Activated naive CD8-positive, alpha-beta T cell treated with anti-CD3 and anti-CD28 coated beads, Interleukin-2, amount 10 ng/mL, durations not matched to agents 7 days and 5 days (primary cell): ENCODE data around the gene EHD4. TPM values are rescaled to one million over a fixed set of nuclear protein-coding genes. Genes with fewer than 3 reads are reported as not detected.

Experiments
- ATAC-seq: fragments of 150-1000 bp; cut with Tn5 transposase; one replicate; pipeline ENCODE4 v1.10.0; 2021; ENCODE audit warnings: low read depth, moderate library complexity
- POLR2A ChIA-PET: fragments of 350-600 bp; sonication (Branson Sonifier 250); formaldehyde crosslinking; loops from one replicate; lab custom pipeline; 2021; ENCODE audit warnings: antibody characterized with exemption; lab: Charles Lee
- DNase-seq: peaks from one replicate; pipeline ENCODE4 v3.0.0; 2021
- H3K27ac Mint-ChIP-seq: one replicate; pipeline ENCODE4 v1.8.0; 2022; ENCODE audit warnings: mild to moderate bottlenecking, mixed read lengths
- H3K27me3 Mint-ChIP-seq: one replicate; pipeline ENCODE4 v1.8.0; 2022; ENCODE audit warnings: mild to moderate bottlenecking, moderate library complexity, mixed read lengths
- H3K36me3 Mint-ChIP-seq: one replicate; pipeline ENCODE4 v1.8.0; 2021; ENCODE audit warnings: mild to moderate bottlenecking, mixed read lengths
- H3K4me1 Mint-ChIP-seq: one replicate; pipeline ENCODE4 v1.8.0; 2021; ENCODE audit warnings: mixed read lengths
- H3K4me3 Mint-ChIP-seq: one replicate; pipeline ENCODE4 v1.8.0; 2022; ENCODE audit warnings: mild to moderate bottlenecking, moderate library complexity, mixed read lengths
- H3K9me3 Mint-ChIP-seq: one replicate; pipeline ENCODE4 v1.8.0; 2021; ENCODE audit warnings: mixed read lengths
- total RNA-seq, 2 experiments: library from RNA; stranded (reverse); gene quantifications; one replicate each; pipeline ENCODE4 v1.2.3, GENCODE V29; 2021

Gene EHD4
- total RNA-seq, 2 experiments from 2014 or later = 8.4 to 9.5 TPM

- peaks cover 13% of the 10 kb centered on the region for H3K27me3 Mint-ChIP-seq
- POLR2A ChIA-PET = interaction anchor here (1.2 kb wide), 1 partner anchor 11 kb away, joined by 4 read pairs; no protein-coding TSS in a partner anchor
- DNase-seq = no peak
- H3K27ac Mint-ChIP-seq = no peak overlapping the region
- ATAC-seq = no peak
- no peaks in the 10 kb centered on the region for H3K9me3 Mint-ChIP-seq
- H3K36me3 Mint-ChIP-seq = no peaks in the 10 kb centered on the region
- H3K4me1 Mint-ChIP-seq = peaks cover 4% of the 10 kb centered on the region
- no peak overlapping the region for H3K4me3 Mint-ChIP-seq
Measured at GRCh38 chr15:41883484-41883825, 88.9 kb downstream of the EHD4 start.

- Mint-ChIP-seq H3K36me3 (no peaks in the 10 kb centered on the region), H3K9me3 (no peaks in the 10 kb centered on the region), H3K4me3 (no peak overlapping the region), H3K27ac (no peak overlapping the region), H3K27me3 (peaks cover 13% of the 10 kb centered on the region), H3K4me1 (peaks cover 2% of the 10 kb centered on the region)
- POLR2A ChIA-PET = interaction anchor here (1.2 kb wide), 1 partner anchor 12 kb away, joined by 4 read pairs; no protein-coding TSS in a partner anchor
- ATAC-seq (no peak), DNase-seq (no peak)
Measured at GRCh38 chr15:41882689-41883483, 89.5 kb downstream of the EHD4 start.

GRCh38 chr15:41881920-41882688 lies 90.3 kb downstream of the EHD4 start:
- Mint-ChIP-seq H3K4me3 (no peak overlapping the region), H3K4me1 (peaks cover 2% of the 10 kb centered on the region), H3K27ac (no peak overlapping the region), H3K36me3 (no peaks in the 10 kb centered on the region), H3K9me3 (no peaks in the 10 kb centered on the region), H3K27me3 (peaks cover 13% of the 10 kb centered on the region)
- ATAC-seq (no peak), DNase-seq (no peak)
- POLR2A ChIA-PET = interaction anchor here (1.2 to 1.5 kb wide), 2 partner anchors 13 kb away, joined by 4 to 5 read pairs; no protein-coding TSS in a partner anchor

DNA sequence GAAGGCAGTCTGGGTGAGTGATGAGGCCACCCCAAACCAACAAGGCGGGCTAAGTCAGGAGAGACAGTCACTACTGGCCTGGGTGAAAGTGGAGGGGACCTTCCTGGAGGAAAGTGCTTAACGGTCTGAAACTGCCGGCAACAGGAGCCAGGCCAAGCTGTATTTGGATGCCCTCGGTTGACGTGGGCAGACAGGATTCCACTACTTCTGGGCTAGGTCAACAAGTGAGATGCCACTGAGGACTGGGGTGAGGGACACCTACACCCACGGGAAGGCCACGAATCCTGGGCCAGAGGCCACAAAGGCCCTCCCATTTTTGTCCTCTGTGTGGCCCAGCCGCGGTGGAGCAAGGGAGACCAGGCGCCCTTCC lies 90.8 kb downstream of the EHD4 start:
- no peak for ATAC-seq
- DNase-seq = no peak
- Mint-ChIP-seq H3K4me1 (peaks cover 2% of the 10 kb centered on the region), H3K27me3 (peaks cover 13% of the 10 kb centered on the region), H3K4me3 (no peak overlapping the region), H3K36me3 (no peaks in the 10 kb centered on the region), H3K9me3 (no peaks in the 10 kb centered on the region), H3K27ac (no peak overlapping the region)
- POLR2A ChIA-PET = interaction anchor here (1.2 to 1.9 kb wide), 3 partner anchors 11 to 50 kb away, joined by 4 to 5 read pairs (median 4); no protein-coding TSS in a partner anchor

- H3K4me3 Mint-ChIP-seq = no peak overlapping the region
- H3K9me3 Mint-ChIP-seq = no peaks in the 10 kb centered on the region
- POLR2A ChIA-PET = interaction anchor here (1.0 to 1.9 kb wide), 4 partner anchors 11 to 50 kb away, joined by 3 to 5 read pairs (median 4); partner anchors contain the start of gene SPTBN5
- no peak for ATAC-seq
- peaks cover 2% of the 10 kb centered on the region for H3K4me1 Mint-ChIP-seq
- H3K27ac Mint-ChIP-seq = no peak overlapping the region
- no peaks in the 10 kb centered on the region for H3K36me3 Mint-ChIP-seq
- H3K27me3 Mint-ChIP-seq = peaks cover 13% of the 10 kb centered on the region
- no peak for DNase-seq
Measured at GRCh38 chr15:41881086-41881485, 91.3 kb downstream of the EHD4 start.

DNA sequence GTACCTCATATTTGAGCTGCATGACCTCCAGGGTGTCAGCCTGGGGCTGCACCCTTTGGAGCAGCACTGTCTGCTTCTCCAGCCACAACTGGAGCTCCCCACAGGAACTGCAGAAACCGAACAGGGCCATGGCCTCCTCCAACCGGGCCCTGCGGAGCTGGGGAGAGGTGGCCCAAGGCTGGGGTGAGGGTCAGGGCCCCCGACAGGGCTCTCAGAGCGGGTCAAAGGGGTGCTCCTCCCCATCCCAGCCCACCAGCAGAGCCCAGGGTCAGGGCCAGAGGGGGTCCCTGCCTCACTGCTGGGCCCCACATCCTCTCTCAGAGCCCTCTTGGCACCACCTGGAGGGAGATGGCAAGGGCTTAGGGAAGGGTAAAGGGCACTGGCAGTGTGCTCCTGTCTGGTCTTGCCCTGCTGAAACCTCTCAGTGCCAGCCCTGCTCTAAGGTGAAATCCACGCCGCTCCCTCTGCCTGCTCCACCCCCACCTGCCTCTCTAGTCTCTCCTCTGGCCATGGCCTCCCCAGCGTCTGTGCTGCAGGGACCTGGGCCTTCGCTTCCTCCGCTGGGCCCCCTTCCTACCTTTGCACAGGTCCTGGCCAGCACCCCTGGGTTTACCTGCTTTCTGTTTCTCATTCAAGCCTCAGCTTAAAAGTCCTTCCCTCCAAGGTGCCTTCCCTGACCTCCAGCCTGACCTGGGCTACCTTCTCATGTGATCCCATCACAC lies 92.0 kb downstream of the EHD4 start:
- H3K27ac Mint-ChIP-seq = no peak overlapping the region
- H3K4me3 Mint-ChIP-seq = no peak overlapping the region
- H3K9me3 Mint-ChIP-seq = no peaks in the 10 kb centered on the region
- DNase-seq (no peak), ATAC-seq (no peak)
- no peaks in the 10 kb centered on the region for H3K36me3 Mint-ChIP-seq
- POLR2A ChIA-PET = interaction anchor here (1.0 to 1.9 kb wide), 5 partner anchors 10 to 49 kb away, joined by 3 to 5 read pairs (median 4); partner anchors contain the start of gene SPTBN5
- peaks cover under 1% of the 10 kb centered on the region for H3K4me1 Mint-ChIP-seq
- peaks cover 13% of the 10 kb centered on the region for H3K27me3 Mint-ChIP-seq

DNA sequence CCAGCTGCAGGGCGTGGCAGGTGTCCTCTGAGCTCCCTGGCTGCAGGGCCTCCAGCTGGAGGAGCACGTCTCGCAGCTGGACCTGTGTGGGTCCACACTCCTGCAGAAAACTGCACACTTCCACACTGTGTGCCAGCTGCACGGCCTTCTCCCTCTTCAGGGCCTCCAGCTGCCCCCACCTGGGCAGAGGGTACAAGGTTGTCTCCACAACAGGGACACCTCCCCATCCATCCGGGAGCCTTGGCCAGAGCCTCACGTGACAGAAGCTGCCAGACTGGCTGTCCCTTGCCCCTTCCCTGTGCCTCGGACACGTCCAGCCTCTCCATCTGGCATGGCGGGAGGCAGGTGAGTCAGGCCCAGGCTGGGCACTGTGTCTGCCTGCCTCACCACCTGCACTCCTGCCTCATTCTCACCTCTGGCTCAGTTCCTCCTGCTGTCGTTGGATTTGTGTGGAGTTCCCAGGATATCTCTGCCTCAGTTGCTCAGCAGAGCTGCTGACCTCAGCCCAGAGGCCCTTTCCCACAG lies 93.0 kb downstream of the EHD4 start:
- Mint-ChIP-seq H3K27ac (no peak overlapping the region), H3K4me1 (no peaks in the 10 kb centered on the region), H3K9me3 (no peaks in the 10 kb centered on the region), H3K36me3 (no peaks in the 10 kb centered on the region), H3K4me3 (no peak overlapping the region), H3K27me3 (peaks cover 13% of the 10 kb centered on the region)
- POLR2A ChIA-PET = interaction anchor here (1.2 kb wide), 1 partner anchor 15 kb away, joined by 3 read pairs; no protein-coding TSS in a partner anchor
- DNase-seq (no peak), ATAC-seq (no peak)

- no peaks in the 10 kb centered on the region for H3K9me3 Mint-ChIP-seq
- DNase-seq (no peak), ATAC-seq (no peak)
- no peaks in the 10 kb centered on the region for H3K4me1 Mint-ChIP-seq
- H3K36me3 Mint-ChIP-seq = no peaks in the 10 kb centered on the region
- H3K27me3 Mint-ChIP-seq = peaks cover 13% of the 10 kb centered on the region
- H3K27ac Mint-ChIP-seq = no peak overlapping the region
- no peak overlapping the region for H3K4me3 Mint-ChIP-seq
- POLR2A ChIA-PET = no interaction called here
Measured at GRCh38 chr15:41878355-41878699, 94.0 kb downstream of the EHD4 start.

- no peaks in the 10 kb centered on the region for H3K9me3 Mint-ChIP-seq
- no peaks in the 10 kb centered on the region for H3K4me1 Mint-ChIP-seq
- H3K27ac Mint-ChIP-seq = no peak overlapping the region
Measured at GRCh38 chr15:41877631-41878354, 94.6 kb downstream of the EHD4 start.

DNA sequence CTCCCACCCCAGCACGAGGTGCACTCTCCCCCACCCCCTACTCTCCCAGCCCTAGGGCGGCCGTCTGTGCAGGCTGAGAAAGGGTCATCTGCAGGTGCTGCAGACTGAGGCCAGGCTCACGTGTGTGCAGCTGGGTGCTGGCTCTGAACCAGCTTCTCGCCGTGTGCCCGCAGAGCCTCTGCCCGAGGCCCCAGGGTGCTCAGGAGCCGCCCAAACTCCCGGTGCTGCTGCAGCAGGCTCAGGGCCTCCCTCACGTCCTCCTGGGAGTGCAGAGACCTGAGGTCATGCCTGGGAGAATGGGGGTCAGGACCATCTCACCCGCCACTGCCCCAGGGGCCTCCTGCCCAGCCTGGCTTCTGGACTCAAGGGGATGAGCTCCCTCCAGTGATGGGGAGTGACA lies 95.7 kb downstream of the EHD4 start:
- no peak overlapping the region for H3K27ac Mint-ChIP-seq
- peaks cover 13% of the 10 kb centered on the region for H3K27me3 Mint-ChIP-seq
- no peaks in the 10 kb centered on the region for H3K9me3 Mint-ChIP-seq
- ATAC-seq = no peak
- H3K4me3 Mint-ChIP-seq = no peak overlapping the region
- H3K4me1 Mint-ChIP-seq = no peaks in the 10 kb centered on the region
- DNase-seq = no peak
- no peaks in the 10 kb centered on the region for H3K36me3 Mint-ChIP-seq
- POLR2A ChIA-PET = interaction anchor here (2.1 kb wide), 1 partner anchor 18 kb away, joined by 8 read pairs; no protein-coding TSS in a partner anchor

More at GRCh38 chr15:41877631-41878354, 94.6 kb downstream of the EHD4 start:
- peaks cover 13% of the 10 kb centered on the region for H3K27me3 Mint-ChIP-seq
- no peak for ATAC-seq
- no peak overlapping the region for H3K4me3 Mint-ChIP-seq
- no peaks in the 10 kb centered on the region for H3K36me3 Mint-ChIP-seq
- POLR2A ChIA-PET = no interaction called here
- DNase-seq = no peak

DNA sequence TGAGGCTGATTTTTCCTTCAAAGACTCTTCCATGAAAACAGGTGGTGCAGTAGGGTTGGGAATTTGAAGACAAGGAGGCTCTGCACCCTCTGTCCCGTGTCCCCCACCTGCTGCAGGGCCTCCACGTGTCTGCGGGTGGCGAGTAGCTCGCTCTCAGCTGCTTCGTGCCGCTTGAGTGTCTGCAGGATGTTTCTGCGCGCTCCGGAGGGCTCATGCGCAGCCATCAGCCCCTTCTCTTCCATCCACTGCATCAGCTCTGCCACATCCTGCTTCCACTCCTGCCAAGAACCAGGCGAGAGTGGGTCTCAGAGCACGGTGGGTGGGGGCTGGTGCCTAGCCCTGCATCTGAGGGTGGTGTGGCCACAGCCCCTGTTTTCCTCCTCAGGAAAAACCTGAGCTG lies 96.3 kb downstream of the EHD4 start:
- Mint-ChIP-seq H3K4me1 (peaks cover 2% of the 10 kb centered on the region), H3K36me3 (no peaks in the 10 kb centered on the region), H3K27ac (no peak overlapping the region), H3K4me3 (no peak overlapping the region), H3K27me3 (peaks cover 6% of the 10 kb centered on the region), H3K9me3 (no peaks in the 10 kb centered on the region)
- ATAC-seq (no peak), DNase-seq (no peak)
- POLR2A ChIA-PET = interaction anchor here (2.1 kb wide), 1 partner anchor 19 kb away, joined by 8 read pairs; no protein-coding TSS in a partner anchor

GRCh38 chr15:41874736-41875135 lies 97.6 kb downstream of the EHD4 start:
- peaks cover 7% of the 10 kb centered on the region for H3K4me1 Mint-ChIP-seq
- no peak overlapping the region for H3K4me3 Mint-ChIP-seq
- no peaks in the 10 kb centered on the region for H3K27me3 Mint-ChIP-seq
- POLR2A ChIA-PET = no interaction called here
- H3K9me3 Mint-ChIP-seq = no peaks in the 10 kb centered on the region
- ATAC-seq = no peak
- DNase-seq = no peak
- no peaks in the 10 kb centered on the region for H3K36me3 Mint-ChIP-seq
- no peak overlapping the region for H3K27ac Mint-ChIP-seq
